SU-DHL-6 (cell line): ENCODE data around the gene DISP1.

Source experiments
- H2AFZ ChIP-seq: fragments of 200-600 bp; sonication (generic); 2 replicates; pipeline ENCODE4 v1.6.1; 2014; ENCODE audit warnings: low read depth, mild to moderate bottlenecking, moderate library complexity, mixed read lengths, antibody characterized with exemption, low read length; ENCODE audit not compliant: severe bottlenecking
- H3F3A ChIP-seq: fragments of 200-600 bp; shearing (Covaris generic); 2 replicates; pipeline ENCODE4 v1.6.0; 2016; ENCODE audit warnings: antibody characterized with exemption, mild to moderate bottlenecking; ENCODE audit not compliant: insufficient read depth
- H3K27ac ChIP-seq: fragments of 200-600 bp; sonication (generic); 2 replicates; pipeline ENCODE4 v1.5.1; 2016; ENCODE audit warnings: low read depth, mild to moderate bottlenecking, low read length, moderate library complexity, mixed read lengths
- H3K27me3 ChIP-seq: fragments of 200-600 bp; sonication (generic), shearing (Covaris generic); 2 replicates; pipeline ENCODE4 v1.6.0; 2014; ENCODE audit warnings: mild to moderate bottlenecking, low read length
- H3K36me3 ChIP-seq: fragments of 200-600 bp; sonication (generic); 2 replicates; pipeline ENCODE4 v1.6.1; 2014; ENCODE audit warnings: mild to moderate bottlenecking, low read length, mixed read lengths
- H3K4me2 ChIP-seq: fragments of 300-600, 200-600 bp; shearing (Covaris generic), sonication (generic); 2 replicates; pipeline ENCODE4 v1.6.0; 2014; ENCODE audit warnings: low read length, low read depth, mild to moderate bottlenecking; ENCODE audit not compliant: poor library complexity, severe bottlenecking
- H3K4me3 ChIP-seq: fragments of 200-600 bp; sonication (generic); 2 replicates; pipeline ENCODE4 v1.5.1; 2014; ENCODE audit warnings: antibody characterized with exemption, low read length, mild to moderate bottlenecking, mixed read lengths; ENCODE audit not compliant: insufficient read depth, poor library complexity, severe bottlenecking
- H3K79me2 ChIP-seq: fragments of 200-600 bp; sonication (generic); 2 replicates; pipeline ENCODE4 v1.6.1; 2014; ENCODE audit warnings: mild to moderate bottlenecking, low read length, moderate library complexity; ENCODE audit not compliant: insufficient read depth
- H3K9ac ChIP-seq: fragments of 200-600 bp; sonication (generic); 2 replicates; pipeline ENCODE4 v1.7.0; 2014; ENCODE audit warnings: mild to moderate bottlenecking, low read length
- H3K9me2 ChIP-seq: fragments of 200-600 bp; sonication (generic); replicated peaks from 2 replicates; pipeline ENCODE4 v1.6.1; 2014; ENCODE audit warnings: low read length; ENCODE audit not compliant: insufficient read depth
- H3K9me3 ChIP-seq: fragments of 200-600 bp; sonication (generic); 2 replicates; pipeline ENCODE4 v1.6.1; 2014; ENCODE audit warnings: low read length, mixed read lengths; ENCODE audit not compliant: insufficient read depth
- H4K20me1 ChIP-seq: fragments of 200-600 bp; sonication (generic); 2 replicates; pipeline ENCODE4 v1.6.1; 2014; ENCODE audit warnings: low read depth, mild to moderate bottlenecking, antibody characterized with exemption, low read length, moderate library complexity, mixed read lengths
- EZH2phosphoT487 ChIP-seq: fragments of 200-600 bp; sonication (generic), shearing (Covaris generic); conservative IDR thresholded peaks from 2 replicates; pipeline ENCODE4 v1.6.1; 2018; ENCODE audit warnings: mild to moderate bottlenecking, antibody characterized with exemption, low read length, moderate library complexity, mixed read lengths
- TF ChIP-seq, protein P1 (sequence below): fragments of 200-600 bp; sonication (generic); IDR thresholded peaks from one replicate; pipeline ENCODE4 v1.5.1; 2017; ENCODE audit warnings: antibody characterized with exemption, mild to moderate bottlenecking, low read length, moderate library complexity; ENCODE audit not compliant: insufficient read depth, poor library complexity, severe bottlenecking

DISP1 gene

DNA sequence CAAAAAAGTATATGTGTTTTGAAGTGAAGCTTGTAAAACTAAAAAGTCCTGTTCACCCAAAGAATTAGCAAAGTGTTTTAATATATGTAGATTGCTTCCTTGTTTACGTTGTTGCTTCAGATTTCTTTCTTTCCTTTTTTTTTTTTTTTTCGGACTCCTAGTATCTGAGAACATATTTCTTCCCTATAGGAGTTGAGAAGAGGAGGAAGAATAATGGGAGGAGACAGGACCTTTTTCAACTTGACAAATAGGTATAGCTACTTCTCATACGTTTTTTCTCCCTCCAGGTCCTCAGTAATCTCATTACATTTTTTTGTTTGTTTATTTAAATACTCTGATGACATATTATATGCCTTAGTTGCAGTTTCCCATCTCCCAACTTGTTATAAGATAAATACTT is 8.9 kb downstream of the DISP1 start:
- Histone ChIP-seq H3K9me3 (no peaks in the 10 kb centered on the region), H3K9ac (no peak overlapping the region), H3F3A (no peaks in the 10 kb centered on the region), H3K27me3 (no peaks in the 10 kb centered on the region), H3K27ac (no peak overlapping the region), H2AFZ (no peak overlapping the region), H4K20me1 (0 out of 2 replicates have a peak, but pooled peaks cover 4% of the 10 kb centered on the region), H3K9me2 (no peaks in the 10 kb centered on the region), H3K4me2 (no peak overlapping the region), H3K79me2 (no peaks in the 10 kb centered on the region), H3K36me3 (no peaks in the 10 kb centered on the region), H3K4me3 (no peak overlapping the region)
- TF ChIP-seq, protein P1, sequence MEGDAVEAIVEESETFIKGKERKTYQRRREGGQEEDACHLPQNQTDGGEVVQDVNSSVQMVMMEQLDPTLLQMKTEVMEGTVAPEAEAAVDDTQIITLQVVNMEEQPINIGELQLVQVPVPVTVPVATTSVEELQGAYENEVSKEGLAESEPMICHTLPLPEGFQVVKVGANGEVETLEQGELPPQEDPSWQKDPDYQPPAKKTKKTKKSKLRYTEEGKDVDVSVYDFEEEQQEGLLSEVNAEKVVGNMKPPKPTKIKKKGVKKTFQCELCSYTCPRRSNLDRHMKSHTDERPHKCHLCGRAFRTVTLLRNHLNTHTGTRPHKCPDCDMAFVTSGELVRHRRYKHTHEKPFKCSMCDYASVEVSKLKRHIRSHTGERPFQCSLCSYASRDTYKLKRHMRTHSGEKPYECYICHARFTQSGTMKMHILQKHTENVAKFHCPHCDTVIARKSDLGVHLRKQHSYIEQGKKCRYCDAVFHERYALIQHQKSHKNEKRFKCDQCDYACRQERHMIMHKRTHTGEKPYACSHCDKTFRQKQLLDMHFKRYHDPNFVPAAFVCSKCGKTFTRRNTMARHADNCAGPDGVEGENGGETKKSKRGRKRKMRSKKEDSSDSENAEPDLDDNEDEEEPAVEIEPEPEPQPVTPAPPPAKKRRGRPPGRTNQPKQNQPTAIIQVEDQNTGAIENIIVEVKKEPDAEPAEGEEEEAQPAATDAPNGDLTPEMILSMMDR = no peak
- no peak for TF ChIP-seq EZH2phosphoT487

DNA sequence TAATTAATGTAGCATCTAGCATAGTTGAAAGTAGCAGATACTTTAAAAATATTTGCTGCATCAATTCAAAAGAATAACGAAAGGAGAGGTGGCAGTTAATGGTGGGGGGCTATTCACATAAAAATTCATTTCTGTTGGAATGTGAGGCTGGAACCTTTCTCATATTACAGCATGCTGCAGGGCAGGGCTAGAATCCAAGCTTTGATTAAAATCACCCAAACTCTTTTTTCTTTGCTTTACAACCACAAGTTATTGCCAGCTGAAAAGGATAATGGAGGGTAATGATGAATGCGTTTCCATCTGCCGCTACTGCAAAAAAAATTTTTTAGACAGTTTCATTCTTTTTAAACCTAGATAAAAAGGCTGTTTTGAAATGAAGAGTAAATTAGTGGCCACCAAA is 9.8 kb downstream of the DISP1 start:
- Histone ChIP-seq H3K27me3 (no peaks in the 10 kb centered on the region), H3K9ac (no peak overlapping the region), H3K4me3 (no peak overlapping the region), H3K27ac (no peak overlapping the region), H2AFZ (no peak overlapping the region), H3K36me3 (no peaks in the 10 kb centered on the region), H3F3A (no peaks in the 10 kb centered on the region), H3K9me2 (no peaks in the 10 kb centered on the region), H3K4me2 (no peak overlapping the region), H4K20me1 (0 out of 2 replicates have a peak, but pooled peaks cover 4% of the 10 kb centered on the region), H3K9me3 (no peaks in the 10 kb centered on the region), H3K79me2 (no peaks in the 10 kb centered on the region)
- TF ChIP-seq, protein P1 = no peak
- no peak for TF ChIP-seq EZH2phosphoT487

- no peak overlapping the region for H3K4me3 ChIP-seq
- H3K36me3 ChIP-seq = no peaks in the 10 kb centered on the region
- no peak overlapping the region for H3K27ac ChIP-seq
- H3K9me3 ChIP-seq = no peaks in the 10 kb centered on the region
- H2AFZ ChIP-seq = no peak overlapping the region
- H3K4me2 ChIP-seq = no peak overlapping the region
- no peaks in the 10 kb centered on the region for H3F3A ChIP-seq
- no peak for TF ChIP-seq EZH2phosphoT487
- TF ChIP-seq, protein P1 = peak; percentile 9
- 0 out of 2 replicates have a peak, but pooled peaks cover 4% of the 10 kb centered on the region for H4K20me1 ChIP-seq
- no peaks in the 10 kb centered on the region for H3K79me2 ChIP-seq
- no peak overlapping the region for H3K9ac ChIP-seq
- H3K27me3 ChIP-seq = no peaks in the 10 kb centered on the region
- no peaks in the 10 kb centered on the region for H3K9me2 ChIP-seq
These were observed 14.1 kb downstream of the DISP1 start for GRCh38 chr1:222828939-222829338.
